ENCODE data around the gene WNT16.

Gene WNT16

GRCh38 chr7:121382473-121382872 lies 53.7 kb downstream of the WNT16 start:
- TF ChIP-seq POLR2A (IDR thresholded peaks at IDR 0.05; ENCODE audit: low read length) (no peak), GATA1 (IDR thresholded peaks at IDR 0.05; ENCODE audit: low read depth, low read length) (no peak)
- no peak for DNase-seq

- no peak for DNase-seq
- TF ChIP-seq GATA1 (IDR thresholded peaks at IDR 0.05; ENCODE audit: low read depth, low read length), result no peak
Observed at GRCh38 chr7:121383235-121383910, 54.6 kb downstream of the WNT16 start.

DNA sequence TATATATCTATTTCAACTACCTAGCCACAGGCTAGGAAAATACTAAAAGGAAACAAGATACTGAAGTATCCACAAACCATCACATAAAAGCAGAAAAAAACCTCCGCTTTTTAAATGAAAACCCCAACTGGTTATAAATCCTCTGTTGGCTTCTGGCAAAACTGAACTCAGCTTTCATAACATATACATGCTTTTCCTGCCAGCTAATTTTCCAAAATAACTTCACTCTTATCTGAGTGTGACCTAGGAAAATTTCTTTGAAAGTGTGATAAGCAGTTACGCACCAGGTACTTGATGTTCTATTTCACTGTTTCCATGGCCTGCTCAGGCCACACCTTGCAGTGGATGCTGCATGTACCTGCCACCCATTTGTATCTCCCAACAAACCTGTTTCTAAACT lies 55.5 kb downstream of the WNT16 start:
- TF ChIP-seq POLR2A (IDR thresholded peaks at IDR 0.05; ENCODE audit: low read length) (no peak), GATA1 (IDR thresholded peaks at IDR 0.05; ENCODE audit: low read depth, low read length) (no peak)
- no peak for DNase-seq

GRCh38 chr7:121385056-121385799 lies 56.4 kb downstream of the WNT16 start:
- no peak for DNase-seq
- TF ChIP-seq POLR2A (IDR thresholded peaks at IDR 0.05; ENCODE audit: low read length), result no peak
- TF ChIP-seq GATA1 (IDR thresholded peaks at IDR 0.05; ENCODE audit: low read depth, low read length), result no peak

DNA sequence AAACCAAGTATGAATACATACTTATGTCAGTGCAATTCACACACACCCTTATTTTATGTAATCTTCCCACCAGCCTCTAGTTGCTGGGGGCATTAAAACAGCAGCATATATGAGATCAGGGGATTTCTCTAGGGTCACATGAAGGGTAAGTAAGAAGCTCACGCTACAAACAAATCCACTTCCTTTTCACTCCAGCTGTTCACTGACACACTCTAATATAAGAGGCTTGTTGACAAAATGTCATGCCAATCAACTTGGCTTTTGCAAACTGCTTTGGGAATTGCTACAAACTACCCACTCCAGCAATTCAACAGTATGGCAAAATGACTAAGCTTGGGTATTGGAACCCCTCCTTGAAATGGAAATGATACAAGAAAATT lies 57.0 kb downstream of the WNT16 start:
- DNase-seq, result no peak
- no peak for TF ChIP-seq GATA1 (IDR thresholded peaks at IDR 0.05; ENCODE audit: low read depth, low read length)
- TF ChIP-seq POLR2A (IDR thresholded peaks at IDR 0.05; ENCODE audit: low read length), result no peak

DNA sequence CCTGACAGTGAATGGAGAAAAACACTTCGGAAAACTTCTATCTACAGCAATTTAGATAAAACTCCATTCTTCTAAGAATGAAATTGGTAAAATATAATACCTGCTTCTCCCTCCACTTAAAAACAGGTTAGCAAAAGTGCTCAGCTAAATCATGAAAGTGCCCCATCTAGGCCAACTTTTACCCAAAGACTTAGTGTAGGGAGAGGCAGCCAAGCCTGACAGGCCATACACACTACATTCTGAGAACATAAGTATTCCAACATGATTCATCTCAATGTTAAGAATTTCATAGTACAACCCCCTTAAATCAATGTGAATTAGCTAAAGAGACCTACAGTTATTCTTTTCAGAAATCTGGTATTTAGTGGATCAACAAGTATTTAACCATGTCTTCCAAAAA lies 60.1 kb downstream of the WNT16 start:
- no peak for DNase-seq
- no peak for TF ChIP-seq POLR2A (IDR thresholded peaks at IDR 0.05; ENCODE audit: low read length)
- TF ChIP-seq GATA1 (IDR thresholded peaks at IDR 0.05; ENCODE audit: low read depth, low read length), result no peak

DNA sequence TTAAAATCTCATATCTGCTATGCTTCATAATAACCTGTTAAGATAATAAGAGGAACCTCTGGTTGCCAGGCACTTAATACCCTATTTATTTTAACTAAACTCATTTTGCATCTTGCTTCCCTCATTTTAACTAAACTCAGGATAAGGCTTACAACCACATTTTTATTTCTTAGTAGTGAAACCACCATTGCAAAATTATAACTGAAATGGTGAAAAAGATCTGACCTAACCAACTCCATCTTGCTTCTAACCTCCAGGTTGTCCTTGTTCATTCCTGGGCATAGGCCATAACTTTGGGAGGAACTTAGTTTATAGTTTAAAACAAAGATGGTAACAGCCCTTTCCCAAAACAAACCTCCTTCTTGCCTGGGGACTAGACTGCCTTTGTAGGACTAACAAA lies 61.3 kb downstream of the WNT16 start:
- no peak for DNase-seq
- TF ChIP-seq POLR2A (IDR thresholded peaks at IDR 0.05; ENCODE audit: low read length), result no peak
- TF ChIP-seq GATA1 (IDR thresholded peaks at IDR 0.05; ENCODE audit: low read depth, low read length), result no peak

GRCh38 chr7:121390617-121391016 lies 61.8 kb downstream of the WNT16 start:
- TF ChIP-seq POLR2A (IDR thresholded peaks at IDR 0.05; ENCODE audit: low read length) (no peak), GATA1 (IDR thresholded peaks at IDR 0.05; ENCODE audit: low read depth, low read length) (no peak)
- no peak for DNase-seq
